ENCODE data around the gene EYS.
"Not testable (repeated sequence)": the region's sequence is repeated elsewhere in the genome, so short reads cannot be mapped to it uniquely, and the experiment has no call there.

EYS gene

GRCh38 chr6:64589961-64590360, 1117.1 kb downstream of the EYS start:
- no peak for DNase-seq (ENCODE audit: low read depth)

- no peak for DNase-seq (ENCODE audit: low read depth)
Observed at GRCh38 chr6:64580346-64580745, 1126.7 kb downstream of the EYS start.

DNA sequence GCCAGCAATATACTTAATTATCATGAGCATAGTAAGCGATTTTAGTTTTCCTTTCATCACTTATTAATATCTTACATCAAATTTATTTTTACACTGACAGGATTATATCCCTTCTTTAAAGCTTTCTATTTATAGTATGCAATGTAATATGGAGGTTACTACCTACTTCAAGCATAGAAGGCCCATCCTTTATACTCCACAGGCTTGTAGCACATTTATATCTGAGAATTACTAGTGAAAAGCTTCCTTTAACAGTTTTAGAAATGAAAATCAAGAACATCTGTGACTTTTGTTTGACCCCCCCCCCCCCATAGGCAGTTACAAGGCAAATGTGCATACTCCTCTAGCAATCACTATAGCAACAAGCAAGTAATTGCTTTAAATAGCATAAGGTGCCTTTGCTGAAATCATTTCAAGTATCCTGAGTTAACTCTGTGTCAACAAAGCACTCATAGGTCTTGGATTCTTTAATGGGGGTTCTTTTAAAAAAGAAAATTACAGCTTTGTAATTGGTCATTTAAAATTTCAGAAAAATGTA, 1153.7 kb downstream of the EYS start:
- no peak for DNase-seq (ENCODE audit: low read depth)

GRCh38 chr6:64547594-64548268, 1159.3 kb downstream of the EYS start:
- no peak for DNase-seq (ENCODE audit: low read depth)

DNA sequence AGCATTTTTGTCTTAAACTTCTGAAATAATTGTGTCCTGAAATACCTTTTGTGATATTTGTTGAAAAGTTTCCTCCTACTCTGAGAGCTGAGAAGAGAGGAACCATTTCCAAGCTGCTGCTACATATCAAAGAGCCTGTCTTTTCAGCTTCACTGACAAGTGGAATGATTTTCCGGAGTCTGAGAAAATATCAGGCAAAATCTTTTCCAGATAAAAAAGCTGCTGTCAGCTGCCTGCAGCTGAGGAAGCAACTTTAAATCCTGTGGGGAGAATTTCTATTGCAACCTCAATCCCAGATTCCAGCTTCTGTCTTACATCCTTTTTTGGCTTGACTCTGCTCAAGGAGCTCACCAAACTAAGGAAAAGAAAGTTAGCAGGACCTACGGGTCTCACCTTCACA, 1167.1 kb downstream of the EYS start:
- DNase-seq (ENCODE audit: low read depth), result no peak

DNA sequence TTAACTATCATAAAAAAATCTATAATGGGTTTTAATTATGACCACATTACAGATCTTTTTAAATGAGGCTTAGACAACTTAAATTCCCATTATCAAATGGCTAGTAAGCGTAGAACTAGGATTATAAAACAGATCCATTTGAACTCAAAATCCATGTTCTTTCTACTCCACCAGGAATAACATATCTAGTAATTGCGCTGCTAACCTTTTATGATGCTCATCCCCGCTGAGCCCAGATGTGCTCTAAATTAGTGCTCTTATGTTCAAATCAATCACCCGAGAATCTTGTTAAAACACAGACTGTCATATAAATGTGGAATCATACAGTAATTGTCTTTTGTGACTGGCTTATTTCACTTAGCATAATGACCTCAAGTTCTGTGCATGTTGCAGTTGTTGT, 1168.3 kb downstream of the EYS start:
- no peak for DNase-seq (ENCODE audit: low read depth)

GRCh38 chr6:64527899-64528298, 1179.1 kb downstream of the EYS start:
- no peak for DNase-seq (ENCODE audit: low read depth)

- no peak for DNase-seq (ENCODE audit: low read depth)
Observed at GRCh38 chr6:64522859-64523258, 1184.2 kb downstream of the EYS start.

DNA sequence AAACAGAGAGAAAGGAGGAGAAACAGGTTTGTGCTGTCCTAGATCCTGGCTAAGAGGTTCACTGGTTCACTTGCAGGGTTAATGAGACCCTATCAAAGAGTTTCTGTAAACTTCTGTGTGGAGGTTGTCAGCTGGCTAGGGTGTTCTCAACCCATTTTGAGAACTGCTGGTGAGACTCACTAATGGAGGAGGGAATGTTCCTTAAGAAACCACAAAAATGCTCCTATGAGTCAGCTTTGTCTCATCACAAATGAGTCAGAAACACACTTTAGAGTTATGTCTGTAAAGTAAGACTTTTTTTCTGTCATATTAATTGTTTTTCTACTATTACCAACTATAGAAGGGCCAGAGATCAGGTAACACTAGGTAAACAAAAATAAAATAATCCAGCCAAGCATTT, 1187.0 kb downstream of the EYS start:
- DNase-seq (ENCODE audit: low read depth), result no peak

DNA sequence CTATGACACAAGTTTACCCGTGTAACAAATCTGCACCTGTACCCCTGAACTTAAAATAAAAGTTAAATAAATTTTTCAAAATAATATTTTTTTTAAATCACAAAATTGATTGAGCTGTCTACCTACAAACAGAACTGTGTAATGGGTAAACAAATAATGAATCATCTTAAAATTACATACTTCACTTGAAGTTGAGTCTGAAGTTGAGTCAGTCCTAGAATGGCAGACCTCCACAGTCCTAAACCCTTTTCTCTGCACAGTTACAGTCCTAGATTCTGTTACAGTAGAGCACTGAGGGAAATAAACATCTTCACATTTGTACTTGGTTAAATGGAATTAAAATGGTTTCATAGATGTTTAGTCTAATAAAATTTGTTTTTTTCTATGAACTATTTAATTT, 1190.6 kb downstream of the EYS start:
- no peak for DNase-seq (ENCODE audit: low read depth)

DNA sequence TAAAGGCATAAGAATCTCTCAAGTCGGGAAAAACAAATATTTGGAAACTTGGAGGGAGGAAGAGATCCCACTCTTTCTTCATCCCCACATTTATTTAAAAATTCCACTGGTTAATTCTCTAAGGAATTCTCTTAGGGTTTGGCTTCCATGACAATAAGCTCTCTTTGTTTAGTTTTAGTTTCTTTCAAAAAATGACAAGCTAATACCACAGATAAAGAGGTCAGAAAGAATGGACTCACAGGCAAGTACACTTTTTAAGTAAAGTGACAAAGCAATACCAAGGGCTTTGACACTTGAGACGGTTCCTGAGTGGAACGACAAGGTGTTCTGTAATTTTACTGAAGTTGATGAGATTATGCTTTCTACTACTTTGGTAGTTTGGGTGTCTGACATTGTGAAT, 1199.4 kb downstream of the EYS start:
- DNase-seq (ENCODE audit: low read depth), result no peak

DNA sequence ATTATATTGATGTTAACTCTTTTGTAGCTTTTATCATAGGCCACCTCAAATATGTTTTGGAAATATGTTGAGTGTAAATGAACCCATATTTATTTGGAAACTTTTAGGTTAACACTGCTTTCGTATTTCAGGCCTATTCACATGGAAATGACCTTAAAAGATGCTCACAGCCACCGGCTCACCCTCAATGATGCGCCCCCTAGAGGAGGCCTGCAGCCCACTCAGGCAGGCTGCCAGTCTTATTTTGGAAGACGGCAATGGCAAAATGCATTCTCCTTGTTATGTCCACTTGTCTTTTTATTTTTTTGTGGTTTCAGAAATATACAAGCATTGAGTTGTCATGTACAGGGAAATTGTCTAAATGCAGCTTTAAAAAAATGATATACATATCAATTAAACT, 1201.7 kb downstream of the EYS start:
- no peak for DNase-seq (ENCODE audit: low read depth)

DNA sequence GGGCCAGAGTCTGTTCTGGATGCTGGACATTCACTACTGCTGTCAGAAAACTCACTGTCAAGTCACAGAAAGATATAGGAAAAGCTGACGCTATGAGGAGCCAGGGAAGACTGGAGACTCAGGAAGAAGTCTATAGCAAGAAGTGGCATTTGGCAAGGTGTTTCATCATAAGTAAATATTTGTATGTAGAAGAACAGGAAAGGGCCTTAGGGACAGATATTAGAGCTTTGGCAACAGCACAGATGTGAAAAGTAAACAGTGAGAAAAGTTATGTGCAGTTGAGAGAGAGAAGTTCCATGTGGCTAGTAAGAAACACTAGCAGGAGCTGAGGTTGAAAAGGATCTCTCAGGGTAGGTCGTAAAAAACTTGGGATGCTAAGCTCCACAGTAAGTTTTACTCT, 1202.5 kb downstream of the EYS start:
- DNase-seq (ENCODE audit: low read depth), result no peak

DNA sequence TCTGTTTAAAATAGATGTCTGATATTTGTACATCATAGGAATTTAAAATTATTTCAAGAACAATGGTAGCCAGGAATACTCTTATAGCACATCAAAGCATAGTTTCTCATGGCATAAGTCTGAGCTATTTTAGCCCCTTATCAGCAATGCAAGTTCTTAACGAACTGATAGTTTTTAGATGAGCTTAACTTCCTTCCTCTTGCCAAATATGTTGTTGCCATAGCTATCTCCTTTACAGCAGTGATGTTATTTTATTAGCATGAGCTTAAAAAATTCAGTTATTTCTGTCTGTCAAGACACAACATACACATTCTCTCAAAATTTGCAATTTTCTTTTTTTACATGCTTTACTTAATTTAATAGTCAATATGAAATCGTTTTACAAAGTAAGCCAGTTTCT, 1204.2 kb downstream of the EYS start:
- no peak for DNase-seq (ENCODE audit: low read depth)

GRCh38 chr6:64497634-64498033, 1209.4 kb downstream of the EYS start:
- DNase-seq (ENCODE audit: low read depth), result no peak

GRCh38 chr6:64489763-64490162, 1217.3 kb downstream of the EYS start:
- no peak for DNase-seq (ENCODE audit: low read depth)

- DNase-seq (ENCODE audit: low read depth), result no peak
Observed at GRCh38 chr6:64486578-64487351, 1220.3 kb downstream of the EYS start.

- DNase-seq (ENCODE audit: low read depth), result no peak
Observed at GRCh38 chr6:64483956-64484499, 1223.0 kb downstream of the EYS start.

DNA sequence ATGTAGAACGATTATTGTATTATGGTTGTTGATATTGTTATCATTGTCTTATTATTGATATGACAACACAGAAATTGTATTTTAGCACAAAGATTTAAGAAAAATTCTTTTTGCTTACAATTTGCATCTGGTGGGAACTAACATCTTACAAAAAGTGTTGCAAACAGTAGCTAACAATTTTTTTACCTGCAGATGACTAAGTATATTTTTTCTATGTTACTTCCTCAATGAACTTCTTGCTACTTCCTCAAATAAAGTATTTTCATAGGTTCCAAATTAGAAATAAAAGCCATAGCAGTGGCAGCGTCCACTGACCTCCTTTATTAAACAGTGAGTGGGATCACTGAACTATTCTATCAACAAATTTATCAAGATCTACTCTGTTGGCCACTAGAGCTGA, 1224.4 kb downstream of the EYS start:
- no peak for DNase-seq (ENCODE audit: low read depth)

GRCh38 chr6:64479134-64479533, 1227.9 kb downstream of the EYS start:
- no peak for DNase-seq (ENCODE audit: low read depth)

DNA sequence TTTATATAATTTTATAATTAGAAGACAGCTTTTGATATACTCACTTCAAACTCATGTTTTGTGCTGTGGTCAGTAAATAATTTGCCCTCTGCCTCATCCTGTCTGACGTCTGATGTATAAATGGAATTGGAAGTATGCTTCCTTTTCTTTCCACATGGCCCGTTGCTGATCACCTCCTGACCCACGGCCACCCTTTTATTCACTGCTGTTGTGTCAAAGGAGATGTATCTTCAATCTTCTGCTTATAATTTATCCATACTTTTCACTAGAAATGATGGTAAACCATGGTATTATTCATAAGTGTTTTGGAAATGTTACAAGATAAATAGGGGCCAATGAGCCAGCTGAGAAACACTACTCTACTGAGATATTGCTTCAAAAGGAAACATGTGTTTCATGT, 1229.6 kb downstream of the EYS start:
- DNase-seq (ENCODE audit: low read depth), result no peak

DNA sequence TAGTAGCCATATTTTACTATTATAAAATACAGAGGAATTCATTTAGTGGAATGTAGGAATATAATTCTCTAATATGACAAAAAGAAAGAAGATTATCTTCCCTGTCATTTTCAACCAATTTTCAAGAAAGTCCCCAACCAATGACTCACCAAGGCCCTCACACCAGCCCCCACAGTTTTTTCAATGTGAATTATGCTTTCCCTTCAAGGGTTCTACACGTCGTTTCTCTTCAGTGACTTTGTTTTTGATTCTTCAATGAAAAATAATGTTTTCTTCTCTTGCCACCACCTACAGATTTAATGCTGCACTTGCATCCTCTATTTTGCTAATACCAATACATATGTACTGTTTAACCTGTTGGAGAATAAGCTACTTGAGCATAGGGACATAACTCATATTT, 1230.1 kb downstream of the EYS start:
- no peak for DNase-seq (ENCODE audit: low read depth)

- not testable (repeated sequence) for DNase-seq (ENCODE audit: low read depth)
Observed at GRCh38 chr6:64469405-64469804, 1237.6 kb downstream of the EYS start.
